IPS-18c (cell line): ENCODE results near the gene GPR160.
"Not testable (repeated sequence)": the region's sequence is repeated elsewhere in the genome, so short reads cannot be mapped to it uniquely, and the experiment has no call there.

Experiments used
- H3K4me3 ChIP-seq: 2 replicates; pipeline ENCODE4 v1.7.0; 2013; ENCODE audit warnings: low read depth, mild to moderate bottlenecking, low read length, moderate library complexity; ENCODE audit not compliant: insufficient read depth
- H3K9me3 ChIP-seq: one replicate; pipeline ENCODE4 v1.6.1; 2013; ENCODE audit warnings: mild to moderate bottlenecking, low read length, moderate library complexity; ENCODE audit not compliant: control insufficient read depth, insufficient read depth

Gene GPR160

GRCh38 chr3:170037463-170038433 is at the start of gene GPR160:
Gene GPR160, plus strand, starts transcription at chr3:170037995. Its CDS starts 45,978 bp downstream, at chr3:170083973.
- H3K4me3 ChIP-seq = peak within 1 kb of the TSS; percentile 76
- no peaks in the 10 kb centered on the region for H3K9me3 ChIP-seq

GRCh38 chr3:169990431-169990830 is 47.4 kb upstream of the GPR160 start:
- no peaks in the 10 kb centered on the region for H3K9me3 ChIP-seq

GRCh38 chr3:169992156-169992555 is 45.6 kb upstream of the GPR160 start:
- Histone ChIP-seq H3K4me3 (no peak overlapping the region), H3K9me3 (no peaks in the 10 kb centered on the region)

More at GRCh38 chr3:169990431-169990830, 47.4 kb upstream of the GPR160 start:
- H3K4me3 ChIP-seq = no peak overlapping the region

GRCh38 chr3:169992781-169993180 is 45.0 kb upstream of the GPR160 start:
- H3K4me3 ChIP-seq = no peak overlapping the region
- H3K9me3 ChIP-seq = no peaks in the 10 kb centered on the region

- Histone ChIP-seq H3K9me3 (no peaks in the 10 kb centered on the region), H3K4me3 (no peak overlapping the region)
Measured at GRCh38 chr3:169993761-169994160, 44.0 kb upstream of the GPR160 start.

GRCh38 chr3:169996063-169996462 is 41.7 kb upstream of the GPR160 start:
- Histone ChIP-seq H3K4me3 (no peak overlapping the region), H3K9me3 (no peaks in the 10 kb centered on the region)

- Histone ChIP-seq H3K9me3 (peaks cover 2% of the 10 kb centered on the region), H3K4me3 (no peak overlapping the region)
Measured at GRCh38 chr3:169998668-169999131, 39.1 kb upstream of the GPR160 start.

- no peak overlapping the region for H3K4me3 ChIP-seq
- H3K9me3 ChIP-seq = peaks cover 2% of the 10 kb centered on the region
Measured at GRCh38 chr3:169999433-169999832, 38.4 kb upstream of the GPR160 start.

GRCh38 chr3:170000051-170000450 is 37.7 kb upstream of the GPR160 start:
- H3K9me3 ChIP-seq = peaks cover 2% of the 10 kb centered on the region
- H3K4me3 ChIP-seq = no peak overlapping the region

- peaks cover 2% of the 10 kb centered on the region for H3K9me3 ChIP-seq
- H3K4me3 ChIP-seq = no peak overlapping the region
Measured at GRCh38 chr3:170002231-170002630, 35.6 kb upstream of the GPR160 start.

GRCh38 chr3:170002879-170003278 is 34.9 kb upstream of the GPR160 start:
- no peak overlapping the region for H3K4me3 ChIP-seq
- peaks cover 2% of the 10 kb centered on the region for H3K9me3 ChIP-seq

GRCh38 chr3:170003881-170004356 is 33.9 kb upstream of the GPR160 start:
- H3K4me3 ChIP-seq = no peak overlapping the region

GRCh38 chr3:170007031-170007663 is 30.6 kb upstream of the GPR160 start:
- Histone ChIP-seq H3K4me3 (no peak overlapping the region), H3K9me3 (peaks cover 2% of the 10 kb centered on the region)

More at GRCh38 chr3:170003881-170004356, 33.9 kb upstream of the GPR160 start:
- peaks cover 2% of the 10 kb centered on the region for H3K9me3 ChIP-seq

- Histone ChIP-seq H3K4me3 (no peak overlapping the region), H3K9me3 (no peaks in the 10 kb centered on the region)
Measured at GRCh38 chr3:170010498-170010897, 27.3 kb upstream of the GPR160 start.

- Histone ChIP-seq H3K4me3 (no peak overlapping the region), H3K9me3 (no peaks in the 10 kb centered on the region)
Measured at GRCh38 chr3:170012683-170013400, 25.0 kb upstream of the GPR160 start.

- H3K9me3 ChIP-seq = no peaks in the 10 kb centered on the region
- no peak overlapping the region for H3K4me3 ChIP-seq
Measured at GRCh38 chr3:170016057-170016456, 21.7 kb upstream of the GPR160 start.

- not testable (repeated sequence) for H3K9me3 ChIP-seq, H3K4me3 ChIP-seq
Measured at GRCh38 chr3:170019306-170019705, 18.5 kb upstream of the GPR160 start.
